HEK293 (cell line): ENCODE measurements around the gene CSF2.
"Not testable (repeated sequence)": the region's sequence is repeated elsewhere in the genome, so short reads cannot be mapped to it uniquely, and the experiment has no call there.

Source experiments
- CTCF ChIA-PET: fragments of 350-600 bp; formaldehyde crosslinking; extraction: SDS; loops from one replicate; lab custom pipeline; 2021; ENCODE audit warnings: antibody characterized with exemption; lab: Yijun Ruan, JAX
- POLR2A ChIA-PET: fragments of 300-600 bp; formaldehyde crosslinking; extraction: SDS; loops from one replicate; lab custom pipeline; 2020; ENCODE audit warnings: antibody characterized with exemption, inconsistent platforms; lab: Yijun Ruan, JAX
- H3K27ac ChIP-seq: fragments of 200-500 bp; sonication (Bioruptor generic); 2 replicates; pipeline ENCODE4 v1.5.1; 2014; ENCODE audit warnings: low read depth, low read length, control low read depth, inconsistent platforms; ENCODE audit errors: extremely low read depth
- H3K36me3 ChIP-seq, 2 experiments: fragments of 200-500 bp in 1 of 2; sonication (Bioruptor generic) in 1 of 2; 1 replicate in 1 of 2; 2 replicates in 1 of 2; pipeline ENCODE4 v1.5.1; 2014 to 2017; ENCODE audit warnings: inconsistent platforms in 2 of 2, low read length in 2 of 2; ENCODE audit not compliant: control insufficient read depth in 2 of 2, insufficient read depth in 1 of 2
- H3K4me1 ChIP-seq: fragments of 200-500 bp; sonication (Bioruptor generic); 2 replicates; pipeline ENCODE4 v1.5.1; 2014; ENCODE audit warnings: mild to moderate bottlenecking, low read length, inconsistent platforms; ENCODE audit not compliant: control insufficient read depth, insufficient read depth
- H3K4me3 ChIP-seq: 2 replicates; pipeline ENCODE4 v1.5.1; 2011; ENCODE audit warnings: low read depth, mild to moderate bottlenecking, control low read depth, low read length, moderate library complexity
- H3K9me3 ChIP-seq: fragments of 200-500 bp; sonication (Bioruptor generic); 2 replicates; pipeline ENCODE4 v1.5.1; 2014; ENCODE audit warnings: low read depth, low read length, inconsistent platforms; ENCODE audit not compliant: control insufficient read depth, insufficient read depth
- EGR2 ChIP-seq: fragments of 450-650 bp; formaldehyde crosslinking; IDR thresholded peaks from 2 replicates; pipeline ENCODE4 v1.5.1; 2016; ENCODE audit warnings: low read depth, missing biosample characterization, missing genetic modification characterization
- PRDM10 ChIP-seq: fragments of 450-650 bp; formaldehyde crosslinking; IDR thresholded peaks from 2 replicates; pipeline ENCODE4 v1.5.1; 2016; ENCODE audit warnings: missing biosample characterization, missing genetic modification characterization
- ZNF146 ChIP-seq: fragments of 450-650 bp; formaldehyde crosslinking; IDR thresholded peaks from 2 replicates; pipeline ENCODE4 v1.5.1; 2016; ENCODE audit warnings: missing biosample characterization, missing genetic modification characterization
- ZNF449 ChIP-seq: fragments of 450-650 bp; formaldehyde crosslinking; IDR thresholded peaks from 2 replicates; pipeline ENCODE4 v1.5.1; 2017; ENCODE audit warnings: missing biosample characterization, mild to moderate bottlenecking, missing genetic modification characterization, moderate library complexity

CSF2 gene

GRCh38 chr5:132116909-132117489 lies 43.4 kb downstream of the CSF2 start:
- CTCF ChIA-PET, H3K9me3 ChIP-seq: not testable (repeated sequence)
- POLR2A ChIA-PET, result interaction anchor here (0.7 kb wide), 1 partner anchor 685 kb away, joined by 3 read pairs; no protein-coding TSS in a partner anchor

GRCh38 chr5:132120717-132121116 lies 47.1 kb downstream of the CSF2 start:
- H3K27ac ChIP-seq, POLR2A ChIA-PET, H3K4me1 ChIP-seq, H3K4me3 ChIP-seq, H3K9me3 ChIP-seq, H3K36me3 ChIP-seq: not testable (repeated sequence)
- CTCF ChIA-PET, result interaction anchor here (0.7 kb wide), 1 partner anchor 634 kb away, joined by 4 read pairs; no protein-coding TSS in a partner anchor

More at GRCh38 chr5:132116909-132117489, 43.4 kb downstream of the CSF2 start:
- not testable (repeated sequence) for H3K36me3 ChIP-seq, H3K4me3 ChIP-seq, H3K4me1 ChIP-seq, H3K27ac ChIP-seq
- TF ChIP-seq EGR2 (tag by site-specific recombination) (0 out of 2 replicates have a peak, but pooled peaks have one; percentile 35), ZNF449 (peak; percentile 63; the same call in 1 of the 2 replicates), PRDM10 (tag by site-specific recombination) (0 out of 2 replicates have a peak, but pooled peaks have one; percentile 45)

GRCh38 chr5:132122971-132123370 lies 49.4 kb downstream of the CSF2 start:
- H3K36me3 ChIP-seq, H3K4me1 ChIP-seq, POLR2A ChIA-PET, H3K9me3 ChIP-seq, H3K27ac ChIP-seq, CTCF ChIA-PET, H3K4me3 ChIP-seq: not testable (repeated sequence)

GRCh38 chr5:132123578-132123977 lies 50.0 kb downstream of the CSF2 start:
- H3K27ac ChIP-seq, H3K36me3 ChIP-seq, POLR2A ChIA-PET, CTCF ChIA-PET: not testable (repeated sequence)
- TF ChIP-seq ZNF146 (tag by site-specific recombination), result peak; percentile 76
- TF ChIP-seq, all 188 proteins: peak for 1; not testable (repeated sequence) for 187
- not testable (repeated sequence) for H3K4me1 ChIP-seq, H3K9me3 ChIP-seq, H3K4me3 ChIP-seq
